Jurkat, Clone E6-1 (cell line): ENCODE measurements around the gene OPALIN.
"Not testable (repeated sequence)": the region's sequence is repeated elsewhere in the genome, so short reads cannot be mapped to it uniquely, and the experiment has no call there.

Source experiments
- DNase-seq: peaks from one replicate; pipeline ENCODE4 v3.0.0-alpha.2; 2011; ENCODE audit warnings: low read depth, low spot score
- H3K4me3 ChIP-seq: 2 replicates; pipeline ENCODE4 v1.5.1; 2011; ENCODE audit warnings: mild to moderate bottlenecking, low read length, control low read depth, moderate library complexity

OPALIN gene

DNA sequence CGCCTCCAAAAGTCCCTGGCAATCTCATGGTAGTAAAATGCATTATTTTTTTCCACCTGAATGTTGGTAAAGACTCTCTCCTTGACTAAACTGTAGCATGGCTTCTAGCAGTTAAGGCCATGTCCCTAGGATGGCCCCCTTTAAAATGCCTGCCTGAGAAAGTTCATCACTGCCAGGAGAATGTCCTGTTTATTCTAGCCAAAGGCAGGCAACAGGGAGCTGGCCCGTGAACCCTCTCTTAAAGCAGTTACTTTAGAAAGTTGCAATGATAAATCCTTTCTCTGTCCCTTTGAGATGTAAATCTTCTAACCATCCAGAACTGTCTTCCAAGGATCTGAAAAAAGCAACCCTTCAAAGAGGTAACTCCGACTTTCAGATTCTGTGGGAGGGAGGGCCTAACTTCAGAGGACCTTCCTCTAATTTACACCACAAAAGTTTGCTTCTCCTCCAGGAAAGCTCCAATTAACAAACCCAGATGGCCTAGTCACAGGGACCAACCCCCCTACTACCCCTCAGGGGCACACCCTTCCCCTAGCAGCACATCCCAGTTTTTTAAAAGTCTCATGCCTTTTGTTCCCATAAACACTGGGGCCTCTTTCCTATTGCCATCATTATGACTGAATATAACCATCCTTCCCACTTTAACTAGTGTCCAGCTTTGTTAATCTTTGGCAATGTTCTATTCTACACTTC is 49.0 kb downstream of the OPALIN start:
- DNase-seq: no peak
- H3K4me3 ChIP-seq: peak overlapping the region; percentile 11

- peak overlapping the region; percentile 26 for H3K4me3 ChIP-seq
- DNase-seq: not testable (repeated sequence)
Observed at GRCh38 chr10:96308854-96309253, 49.9 kb downstream of the OPALIN start.

DNA sequence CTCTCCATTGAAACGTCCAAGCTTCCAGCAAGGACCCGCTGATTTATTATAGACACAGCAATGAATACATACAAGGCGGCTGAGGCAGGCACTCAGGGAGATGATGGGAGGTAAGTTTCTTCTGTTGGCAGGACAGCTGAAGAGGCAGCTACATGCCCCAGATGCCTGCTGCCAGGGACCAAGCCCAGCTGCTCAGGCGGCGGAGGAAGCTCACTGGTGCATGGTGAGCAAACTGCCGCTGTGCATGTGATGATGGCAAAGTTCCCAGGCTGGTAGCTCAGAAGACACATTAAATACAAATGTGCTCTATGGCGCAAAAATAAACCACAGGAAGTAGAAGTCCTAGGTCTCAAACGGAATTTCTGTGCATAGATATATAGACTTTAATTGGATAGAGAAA is 52.3 kb downstream of the OPALIN start:
- H3K4me3 ChIP-seq: peak overlapping the region; percentile 84
- DNase-seq: peak; percentile 93

DNA sequence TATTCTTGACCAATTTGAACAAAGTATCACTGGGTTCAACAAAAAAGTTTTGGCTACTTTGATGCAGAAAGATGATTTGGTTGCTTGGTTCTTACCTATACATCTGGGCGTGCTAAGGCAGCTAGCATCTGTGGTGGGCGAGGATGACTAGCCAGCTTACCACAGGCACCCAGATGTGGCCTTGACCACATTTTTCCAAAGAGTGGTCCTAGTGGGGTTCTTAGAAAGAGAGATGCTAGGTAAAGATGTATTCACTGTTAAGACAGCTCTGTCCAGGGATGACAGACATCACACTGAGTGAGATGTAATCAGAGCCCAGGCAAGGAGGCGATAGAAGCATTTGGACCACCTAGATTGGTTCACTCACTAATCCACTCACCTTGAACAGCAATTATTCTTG is 53.8 kb downstream of the OPALIN start:
- peak; percentile 78 for DNase-seq
- peak overlapping the region; percentile 84 for H3K4me3 ChIP-seq

- H3K4me3 ChIP-seq: peak within 1 kb of the TSS; percentile 84
- DNase-seq: peak; percentile 85
Observed at GRCh38 chr10:96304230-96304629, 54.6 kb downstream of the OPALIN start, which contains the start of gene DNTT. Gene DNTT, plus strand, starts transcription at chr10:96304434. Its CDS starts 64 bp downstream, at chr10:96304498.

DNA sequence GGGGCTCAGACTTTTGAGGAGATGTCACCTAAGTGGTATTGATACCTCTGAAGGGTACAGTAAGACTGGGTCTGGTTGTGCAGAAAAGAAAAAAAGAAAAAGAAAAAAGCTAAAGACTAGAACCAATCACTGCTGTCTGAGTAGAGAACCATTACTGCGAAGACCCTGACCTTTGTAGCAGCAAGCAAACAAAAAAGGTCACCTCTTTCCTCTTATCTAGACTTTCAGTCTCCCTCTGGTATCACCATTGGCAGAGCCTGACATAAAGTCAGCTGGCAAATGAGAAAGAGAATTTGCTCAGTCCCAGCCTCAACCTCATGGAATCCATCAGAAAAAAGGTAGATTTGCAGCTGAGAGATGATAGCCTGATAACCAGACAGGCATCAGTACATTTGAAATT is 57.2 kb downstream of the OPALIN start:
- no peak for DNase-seq
- H3K4me3 ChIP-seq: no peak overlapping the region

DNA sequence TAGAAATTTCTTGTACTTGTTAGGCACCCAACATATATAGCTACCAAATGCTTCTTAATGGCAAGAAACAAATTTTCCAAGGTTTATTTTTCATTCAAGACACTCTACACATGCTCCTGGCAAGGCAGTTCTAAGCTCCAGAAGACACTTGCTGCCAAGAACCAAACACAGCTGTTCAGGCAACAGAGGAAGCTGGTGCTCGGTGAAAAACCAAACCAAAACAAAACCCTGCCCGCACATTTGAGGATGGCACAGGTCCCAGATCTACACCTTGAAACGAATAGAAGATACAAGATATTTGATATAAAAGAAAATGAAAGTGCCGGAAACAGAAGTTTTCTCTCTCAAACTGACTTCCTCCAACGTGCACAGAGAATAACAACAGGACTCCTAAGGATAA is 59.4 kb downstream of the OPALIN start:
- peak overlapping the region; percentile 39 for H3K4me3 ChIP-seq
- DNase-seq: peak; percentile 96

GRCh38 chr10:96298362-96298761 is 60.4 kb downstream of the OPALIN start:
- no peak for DNase-seq
- H3K4me3 ChIP-seq: no peak overlapping the region

DNA sequence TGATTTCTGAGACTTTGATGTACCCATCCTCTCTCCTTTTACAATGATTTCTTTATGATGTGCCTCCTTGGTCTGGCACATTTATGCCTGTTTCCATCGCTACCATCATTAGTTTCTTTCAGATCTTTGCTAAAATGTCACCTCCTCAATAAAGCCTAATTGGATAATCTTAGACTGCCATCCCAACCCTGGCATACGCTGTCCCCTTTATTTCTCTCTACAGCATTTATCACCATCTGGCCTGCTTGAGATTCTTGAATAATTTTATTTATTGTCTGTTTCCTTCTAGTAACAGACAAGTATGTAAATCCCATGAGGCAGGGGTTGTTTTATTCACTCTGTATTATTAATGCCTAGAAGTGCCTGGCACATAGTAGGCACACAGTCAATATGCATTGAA is 61.3 kb downstream of the OPALIN start:
- DNase-seq: no peak
- no peak overlapping the region for H3K4me3 ChIP-seq

GRCh38 chr10:96295475-96295874 is 63.3 kb downstream of the OPALIN start:
- H3K4me3 ChIP-seq: peak overlapping the region; percentile 41
- peak; percentile 90 for DNase-seq
